IMR-90 (cell line): ENCODE measurements around the gene SHB. TPM values are rescaled to one million over a fixed set of nuclear protein-coding genes. Genes with fewer than 3 reads are reported as not detected.

Experiments used
- ATAC-seq: fragments of 200-7000 bp; cut with Tn5 transposase; 2 replicates; pipeline ENCODE4 v1.9.1; 2020; ENCODE audit warnings: low read depth, mild to moderate bottlenecking, moderate library complexity
- BruUV-seq: library from RNA; stranded (reverse); fragments of 400-500 nt; replicated peaks from 2 replicates; lab custom pipeline; 2021; lab: Mats Ljungman, UMichigan
- CTCF ChIA-PET: fragments of 300-600 bp; formaldehyde crosslinking; extraction: SDS; loops from one replicate; lab custom pipeline; 2021; ENCODE audit warnings: antibody characterized with exemption; lab: Yijun Ruan, JAX
- POLR2A ChIA-PET: fragments of 300-600 bp; sonication (Branson Sonifier 250); formaldehyde crosslinking; loops from one replicate; lab custom pipeline; 2022; ENCODE audit warnings: antibody characterized with exemption; ENCODE audit not compliant: unreplicated experiment; lab: Charles Lee
- DNase-seq: peaks from one replicate; pipeline ENCODE4 v3.0.0; 2013
- H2AFZ ChIP-seq: replicated peaks from 2 replicates; pipeline ENCODE3; 2013; ENCODE audit warnings: low read length, mild to moderate bottlenecking; ENCODE audit not compliant: poor library complexity
- H2AK5ac ChIP-seq: 2 replicates; pipeline ENCODE4 v1.6.1; 2013; ENCODE audit warnings: low read depth, low read length, inconsistent platforms
- H2AK9ac ChIP-seq: replicated peaks from 2 replicates; pipeline ENCODE3; 2013; ENCODE audit warnings: mild to moderate bottlenecking, low read depth, low read length, moderate library complexity; ENCODE audit not compliant: poor library complexity
- H2BK120ac ChIP-seq: 2 replicates; pipeline ENCODE4 v1.6.1; 2013; ENCODE audit warnings: low read depth, low read length, inconsistent platforms
- H2BK15ac ChIP-seq: 3 replicates; pipeline ENCODE4 v1.6.1; 2013; ENCODE audit warnings: low read depth, low read length, inconsistent platforms
- H2BK20ac ChIP-seq: 2 replicates; pipeline ENCODE4 v1.6.1; 2013; ENCODE audit warnings: low read depth, mild to moderate bottlenecking, inconsistent platforms, low read length, moderate library complexity
- H2BK5ac ChIP-seq: 2 replicates; pipeline ENCODE4 v1.6.1; 2013; ENCODE audit warnings: mild to moderate bottlenecking, low read depth, low read length, inconsistent platforms; ENCODE audit not compliant: poor library complexity, severe bottlenecking
- H3K14ac ChIP-seq: replicated peaks from 2 replicates; pipeline ENCODE4 v1.6.1; 2013; ENCODE audit warnings: low read depth, low read length, inconsistent platforms
- H3K18ac ChIP-seq: 2 replicates; pipeline ENCODE4 v1.6.1; 2013; ENCODE audit warnings: low read depth, low read length, control low read depth
- H3K23ac ChIP-seq: 2 replicates; pipeline ENCODE4 v1.6.1; 2013; ENCODE audit warnings: low read depth, low read length, inconsistent platforms
- H3K27ac ChIP-seq: 2 replicates; pipeline ENCODE4 v1.5.1; 2013; ENCODE audit warnings: mild to moderate bottlenecking, control low read depth, low read length; ENCODE audit not compliant: insufficient read depth
- H3K27me3 ChIP-seq: 2 replicates; pipeline ENCODE4 v1.6.1; 2013; ENCODE audit warnings: low read length; ENCODE audit not compliant: control insufficient read depth, insufficient read depth
- H3K36me3 ChIP-seq: 2 replicates; pipeline ENCODE4 v1.6.1; 2013; ENCODE audit warnings: low read length, mixed read lengths; ENCODE audit not compliant: control insufficient read depth, insufficient read depth
- H3K4ac ChIP-seq: 2 replicates; pipeline ENCODE4 v1.6.1; 2013; ENCODE audit warnings: low read depth, low read length, inconsistent platforms
- H3K4me1 ChIP-seq: 2 replicates; pipeline ENCODE4 v1.6.1; 2013; ENCODE audit warnings: low read length, mixed read lengths; ENCODE audit not compliant: control insufficient read depth, insufficient read depth
- H3K4me2 ChIP-seq: 2 replicates; pipeline ENCODE4 v1.6.1; 2013; ENCODE audit warnings: low read depth, mild to moderate bottlenecking, control low read depth, low read length, moderate library complexity
- H3K4me3 ChIP-seq: 2 replicates; pipeline ENCODE4 v1.5.1; 2013; ENCODE audit warnings: low read depth, mild to moderate bottlenecking, control low read depth, low read length, moderate library complexity; ENCODE audit not compliant: insufficient read depth
- H3K56ac ChIP-seq: 2 replicates; pipeline ENCODE4 v1.6.1; 2013; ENCODE audit warnings: low read length, inconsistent platforms; ENCODE audit not compliant: insufficient read depth; ENCODE audit errors: extremely low read depth
- H3K79me1 ChIP-seq, 2 experiments: 2 replicates each; pipeline ENCODE4 v1.6.1; 2013; ENCODE audit warnings: low read length in 2 of 2, inconsistent platforms in 1 of 2, low read depth in 1 of 2
- H3K9ac ChIP-seq: 2 replicates; pipeline ENCODE4 v1.6.1; 2013; ENCODE audit warnings: low read depth, low read length, control low read depth
- H3K9me1 ChIP-seq: 2 replicates; pipeline ENCODE4 v1.6.1; 2013; ENCODE audit warnings: low read length, inconsistent platforms; ENCODE audit not compliant: insufficient read depth
- H3K9me3 ChIP-seq: 2 replicates; pipeline ENCODE4 v1.6.1; 2013; ENCODE audit warnings: low read length; ENCODE audit not compliant: control insufficient read depth, insufficient read depth
- H4K20me1 ChIP-seq: 2 replicates; pipeline ENCODE4 v1.6.1; 2013; ENCODE audit warnings: low read length, inconsistent platforms; ENCODE audit not compliant: insufficient read depth
- H4K5ac ChIP-seq: 2 replicates; pipeline ENCODE4 v1.6.1; 2013; ENCODE audit warnings: mild to moderate bottlenecking, low read depth, low read length, control low read depth
- H4K8ac ChIP-seq, 2 experiments: 2 replicates each; pipeline ENCODE4 v1.6.1; 2013; ENCODE audit warnings: low read depth in 2 of 2, low read length in 2 of 2, control low read depth in 1 of 2, inconsistent platforms in 1 of 2
- H4K91ac ChIP-seq: 2 replicates; pipeline ENCODE4 v1.6.1; 2013; ENCODE audit warnings: low read depth, low read length, inconsistent platforms; ENCODE audit not compliant: insufficient read depth
- BHLHE40 ChIP-seq: fragments of 150-350 bp; IDR thresholded peaks from 2 replicates; pipeline ENCODE4 v1.6.1; 2016; ENCODE audit warnings: mild to moderate bottlenecking, low read depth, low read length
- CEBPB ChIP-seq: IDR thresholded peaks from 2 replicates; pipeline ENCODE4 v1.6.1; 2012; ENCODE audit warnings: low read depth, low read length, improper control_type of control experiment
- FOS ChIP-seq: fragments of 150-350 bp; IDR thresholded peaks from 2 replicates; pipeline ENCODE4 v1.6.1; 2016; ENCODE audit warnings: low read depth, low read length
- MXI1 ChIP-seq: IDR thresholded peaks from 2 replicates; pipeline ENCODE4 v1.6.1; 2012; ENCODE audit warnings: low read depth, mild to moderate bottlenecking, low read length, moderate library complexity, borderline replicate concordance
- NFE2L2 ChIP-seq: fragments of 150-350 bp; IDR thresholded peaks from 2 replicates; pipeline ENCODE4 v1.6.1; 2016; ENCODE audit warnings: low read depth, mild to moderate bottlenecking, low read length
- POLR2A ChIP-seq: IDR thresholded peaks from 2 replicates; pipeline ENCODE4 v1.6.1; 2012; ENCODE audit warnings: mild to moderate bottlenecking, low read depth, low read length
- RAD21 ChIP-seq: IDR thresholded peaks from 2 replicates; pipeline ENCODE4 v1.6.1; 2012; ENCODE audit warnings: low read length, improper control_type of control experiment
- RCOR1 ChIP-seq: IDR thresholded peaks from 2 replicates; pipeline ENCODE4 v1.6.1; 2012; ENCODE audit warnings: mild to moderate bottlenecking, low read length, improper control_type of control experiment; ENCODE audit not compliant: insufficient replicate concordance
- SMC3 ChIP-seq: fragments of 150-350 bp; IDR thresholded peaks from 2 replicates; pipeline ENCODE4 v1.6.1; 2016; ENCODE audit warnings: low read depth, mild to moderate bottlenecking, antibody characterized with exemption, low read length, moderate library complexity
- WGBS, 2 experiments: methylation state at CpG; one replicate each; pipeline versions ENCODE4 v1.1.5 to v1.1.7; 2013; ENCODE audit warnings: missing lambda C conversion rate in 2 of 2; ENCODE audit not compliant: insufficient read length in 1 of 2; ENCODE audit errors: extremely low coverage in 2 of 2; 5-methylcytosine and 5-hydroxymethylcytosine counted together
- dilution Hi-C: fragments of 300-500 bp; cut with HindIII; formaldehyde crosslinking; loops from one replicate; pipeline ENCODE4 v1.14.3; 2018; ENCODE audit warnings: low sequenced_read_pairs; ENCODE audit not compliant: unreplicated experiment
- in situ Hi-C: fragments of 300-500 bp; cut with MboI; formaldehyde crosslinking; loops from 3 replicates; pipeline ENCODE4 v1.14.3; 2019; ENCODE audit warnings: low sequenced_read_pairs, inconsistent platforms, mixed read lengths
- intact Hi-C: fragments of 100-400 bp; cut with micrococcal nuclease; formaldehyde crosslinking; loops from 2 replicates; pipeline ENCODE4 v1.10.0; 2022
- polyA plus RNA-seq, 3 experiments: library from polyadenylated mRNA; depleted of rRNA; stranded (reverse); fragments of >200 nt; gene quantifications; 2 replicates each; pipeline ENCODE4 v1.2.3, GENCODE V29; 2012; ENCODE audit warnings: low replicate concordance in 1 of 3
- total RNA-seq: library from RNA; depleted of rRNA; stranded (reverse); fragments of >200 nt; gene quantifications from 2 replicates; pipeline ENCODE4 v1.2.3, GENCODE V29; 2012

Gene SHB
- total and polyA plus RNA-seq, 2 of the 4 experiments (the other 2 are of a cell fraction): 6.1 to 20.4 TPM

DNA sequence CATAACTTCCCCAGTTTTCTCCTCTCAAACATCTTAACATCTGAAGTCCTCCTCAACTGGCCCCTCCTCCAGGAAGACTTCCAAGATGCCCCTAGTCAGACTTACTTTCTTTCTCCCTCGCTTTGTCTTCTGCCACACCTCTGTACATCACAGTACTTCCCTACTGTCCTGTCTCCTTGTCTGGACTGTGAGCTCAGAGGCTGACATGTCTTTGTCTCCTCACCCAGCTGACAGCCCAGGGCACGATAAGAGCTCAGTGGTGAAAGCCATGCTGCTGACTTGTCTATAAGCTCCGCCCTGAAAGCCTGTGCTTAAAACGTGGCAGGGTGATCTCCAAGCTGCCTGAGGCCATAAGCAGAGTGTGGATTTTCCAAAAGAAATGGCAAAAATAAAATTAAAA, 132.1 kb downstream of the SHB start:
- H3K9me1 ChIP-seq: peaks cover 31% of the 10 kb centered on the region
- H3K27me3 ChIP-seq: no peaks in the 10 kb centered on the region
- H4K91ac ChIP-seq: peak overlapping the region; percentile 88
- peak overlapping the region; percentile 93 for H2AFZ ChIP-seq
- no peak overlapping the region for H3K4me3 ChIP-seq
- H2BK20ac ChIP-seq: peak overlapping the region; percentile 95
- H2AK9ac ChIP-seq: peak overlapping the region; percentile 97
- peak overlapping the region; percentile 92; the same call in 2 of the 3 replicates for H2BK15ac ChIP-seq
- H3K36me3 ChIP-seq: peaks cover 21% of the 10 kb centered on the region
- H3K56ac ChIP-seq: peak overlapping the region; percentile 91
- DNase-seq (peak; percentile 90), ATAC-seq (peak; percentile 76)
- H3K23ac ChIP-seq: peak overlapping the region; percentile 95
- H3K9me3 ChIP-seq: no peaks in the 10 kb centered on the region
- peak overlapping the region; percentile 74; the same call in 1 of the 2 replicates for H4K5ac ChIP-seq
- in situ Hi-C loops: no loop called here
- H3K4ac ChIP-seq: peak overlapping the region; percentile 99
- CTCF ChIA-PET: interaction anchor here (0.7 to 1.3 kb wide), 3 partner anchors 12 to 134 kb away, joined by 3 to 7 read pairs (median 4); no protein-coding TSS in a partner anchor
- H3K4me1 ChIP-seq: peaks cover 31% of the 10 kb centered on the region
- intact Hi-C loops: no loop called here
- peak overlapping the region; percentile 85 for H2BK5ac ChIP-seq
- no CpG with 5 or more reads among the region's 4 CpGs for WGBS, 2 experiments
- H2BK120ac ChIP-seq: peak overlapping the region; percentile 98
- peak overlapping the region; percentile 61; the same call in 1 of the 2 replicates for H3K18ac ChIP-seq
- peak overlapping the region; percentile 54; the same call in 1 of the 2 replicates for H3K9ac ChIP-seq
- H4K8ac ChIP-seq: peak overlapping the region; percentile 33 to 99
- H3K79me1 ChIP-seq: peaks cover 48 to 91% of the 10 kb centered on the region in 2 experiments
- peak overlapping the region; percentile 85 for H3K14ac ChIP-seq
- no TSS peak for BruUV-seq
- dilution Hi-C loops: loop anchor here (25.0 kb wide), 1 partner anchor 125 kb away; the partner anchor contains the start of gene SHB
- H2AK5ac ChIP-seq: peak overlapping the region; percentile 98
- no peaks in the 10 kb centered on the region for H4K20me1 ChIP-seq
- POLR2A ChIA-PET: no interaction called here
- TF ChIP-seq RCOR1 (peak; percentile 27), NFE2L2 (no peak), RAD21 (no peak), CEBPB (no peak), MXI1 (peak; percentile 98), SMC3 (no peak), FOS (no peak), POLR2A (peak; percentile 49; the same call in 1 of the 2 replicates), BHLHE40 (no peak)
- peak overlapping the region; percentile 74 for H3K27ac ChIP-seq
- H3K4me2 ChIP-seq: peak overlapping the region; percentile 49
